GM12875 (cell line): ENCODE results near the gene SUV39H1.
"Not testable (repeated sequence)": the region's sequence is repeated elsewhere in the genome, so short reads cannot be mapped to it uniquely, and the experiment has no call there.

Experiments
- H3K4me3 ChIP-seq: one replicate; pipeline ENCODE4 v1.5.1; 2011; ENCODE audit warnings: low read depth, low read length, control low read depth
- CTCF ChIP-seq: IDR thresholded peaks from 2 replicates; pipeline ENCODE4 v1.5.1; 2011; ENCODE audit warnings: low read depth, mild to moderate bottlenecking, control low read depth, inconsistent platforms, low read length, moderate library complexity, borderline replicate concordance; ENCODE audit not compliant: insufficient read depth

Gene SUV39H1

GRCh38 chrX:48681539-48682183 lies 14.9 kb upstream of the SUV39H1 start:
- no peak overlapping the region for H3K4me3 ChIP-seq
- no peak for TF ChIP-seq CTCF

GRCh38 chrX:48682795-48683194 lies 13.7 kb upstream of the SUV39H1 start:
- H3K4me3 ChIP-seq = not testable (repeated sequence)

- no peak for TF ChIP-seq CTCF
- H3K4me3 ChIP-seq = peak within 1 kb of the TSS; percentile 72
Observed at GRCh38 chrX:48683411-48683982, 13.0 kb upstream of the SUV39H1 start, which contains the start of gene WAS. Gene WAS (plus strand): TSS chrX:48683799. CDS start chrX:48683854, 55 bp downstream.

- TF ChIP-seq CTCF = no peak
- H3K4me3 ChIP-seq = peak overlapping the region; percentile 72
Observed at GRCh38 chrX:48684134-48684533, 12.4 kb upstream of the SUV39H1 start.

GRCh38 chrX:48685416-48685815 lies 11.1 kb upstream of the SUV39H1 start:
- no peak overlapping the region for H3K4me3 ChIP-seq
- TF ChIP-seq CTCF = no peak

GRCh38 chrX:48688531-48689150 lies 7.9 kb upstream of the SUV39H1 start:
- no peak for TF ChIP-seq CTCF
- H3K4me3 ChIP-seq = no peak overlapping the region

- no peak overlapping the region for H3K4me3 ChIP-seq
Observed at GRCh38 chrX:48689208-48689920, 7.2 kb upstream of the SUV39H1 start.

GRCh38 chrX:48691746-48692145 lies 4.8 kb upstream of the SUV39H1 start:
- H3K4me3 ChIP-seq = not testable (repeated sequence)

More at GRCh38 chrX:48689208-48689920, 7.2 kb upstream of the SUV39H1 start:
- TF ChIP-seq CTCF = no peak
